ENCODE results near the gene ZNF277.

Gene ZNF277

GRCh38 chr7:112206238-112206990 lies at the start of gene ZNF277, which contains the start of gene DOCK4:
ZNF277 (plus strand) TSS chr7:112206695; CDS start chr7:112206717, 22 bp downstream.
DOCK4 (minus strand) TSS chr7:112206399; CDS start chr7:112206138, 261 bp downstream.
- no peak for TF ChIP-seq CTCF (conservative IDR thresholded peaks at IDR 0.05; ENCODE audit: low read length)
- DNase-seq (ENCODE audit: low read depth) = peak; percentile 98
- peak within 1 kb of the TSS; percentile 94 for H3K4me3 ChIP-seq (ENCODE audit: low read length)

- no peak overlapping the region for H3K4me3 ChIP-seq (ENCODE audit: low read length)
- DNase-seq (ENCODE audit: low read depth) = peak; percentile 70
- TF ChIP-seq CTCF (conservative IDR thresholded peaks at IDR 0.05; ENCODE audit: low read length) = no peak
These were observed 49.4 kb upstream of the ZNF277 start for GRCh38 chr7:112157072-112157471.

DNA sequence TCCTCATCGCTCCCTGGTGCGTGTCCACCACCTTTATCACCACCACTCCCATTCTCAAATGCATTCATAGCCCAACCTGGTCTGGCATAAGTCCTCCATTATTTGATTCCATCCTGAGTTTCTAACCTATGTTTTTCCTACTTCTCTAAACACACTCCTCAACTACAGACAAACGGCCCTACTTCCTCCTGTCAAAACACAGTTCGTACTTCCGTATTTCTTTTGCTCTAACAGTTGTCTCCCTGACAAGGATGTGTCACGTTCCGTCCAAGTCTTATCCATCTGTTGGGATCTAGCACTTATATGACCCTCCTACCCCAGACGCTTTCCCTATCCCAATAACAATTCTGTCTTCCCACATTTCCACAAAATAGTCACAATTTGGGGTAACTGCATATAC lies 47.1 kb upstream of the ZNF277 start:
- TF ChIP-seq CTCF (conservative IDR thresholded peaks at IDR 0.05; ENCODE audit: low read length) = no peak
- DNase-seq (ENCODE audit: low read depth) = no peak
- H3K4me3 ChIP-seq (ENCODE audit: low read length) = no peak overlapping the region

DNA sequence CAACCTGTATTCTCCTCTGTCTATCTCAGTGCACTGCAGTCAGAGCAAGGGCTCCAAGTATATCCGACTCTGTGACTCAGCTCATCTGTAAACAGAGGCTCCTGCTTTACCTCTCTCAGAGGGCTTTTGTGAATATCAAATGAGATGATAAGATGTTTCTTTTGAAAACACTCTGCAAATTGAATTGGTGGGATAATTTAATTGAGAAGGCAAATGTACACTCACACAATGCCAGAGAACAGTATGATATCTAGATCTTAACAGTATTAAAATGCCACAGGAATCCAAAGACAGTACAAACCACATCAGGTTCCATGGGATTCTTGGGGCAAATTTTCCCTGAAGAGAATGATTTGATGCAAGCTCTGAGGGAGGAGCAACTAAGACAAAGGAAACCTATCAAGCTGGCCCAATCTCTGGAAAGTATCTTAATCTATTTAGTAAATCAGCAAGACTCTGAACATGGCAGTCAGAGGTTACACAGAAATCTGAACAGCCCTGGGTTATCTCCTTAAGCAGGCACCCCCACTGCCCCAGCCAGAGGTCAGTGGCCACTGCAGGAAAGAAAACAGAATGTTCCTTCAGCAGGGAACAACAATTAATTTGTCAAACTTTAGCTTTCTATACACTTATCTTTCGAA lies 46.2 kb upstream of the ZNF277 start:
- TF ChIP-seq CTCF (conservative IDR thresholded peaks at IDR 0.05; ENCODE audit: low read length) = no peak
- H3K4me3 ChIP-seq (ENCODE audit: low read length) = no peak overlapping the region
- no peak for DNase-seq (ENCODE audit: low read depth)

DNA sequence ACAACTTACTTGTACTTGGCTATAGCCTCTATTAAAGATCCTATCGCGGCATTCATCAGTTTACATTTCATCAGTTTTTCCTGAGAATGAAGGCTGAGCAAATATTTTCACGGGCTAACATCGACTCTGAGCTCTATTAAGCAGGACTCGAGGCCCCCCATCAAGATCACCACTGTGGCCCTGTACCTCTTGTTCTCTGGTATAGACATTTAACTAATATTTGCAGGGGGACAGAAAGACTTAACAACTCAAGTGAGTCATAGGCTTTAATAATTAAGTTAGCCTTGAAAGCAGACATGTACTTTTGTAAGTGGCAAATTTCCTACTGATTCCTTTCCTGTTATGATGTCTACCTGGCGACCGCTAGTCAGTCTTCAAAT lies 45.7 kb upstream of the ZNF277 start:
- no peak for DNase-seq (ENCODE audit: low read depth)
- no peak for TF ChIP-seq CTCF (conservative IDR thresholded peaks at IDR 0.05; ENCODE audit: low read length)
- H3K4me3 ChIP-seq (ENCODE audit: low read length) = no peak overlapping the region

DNA sequence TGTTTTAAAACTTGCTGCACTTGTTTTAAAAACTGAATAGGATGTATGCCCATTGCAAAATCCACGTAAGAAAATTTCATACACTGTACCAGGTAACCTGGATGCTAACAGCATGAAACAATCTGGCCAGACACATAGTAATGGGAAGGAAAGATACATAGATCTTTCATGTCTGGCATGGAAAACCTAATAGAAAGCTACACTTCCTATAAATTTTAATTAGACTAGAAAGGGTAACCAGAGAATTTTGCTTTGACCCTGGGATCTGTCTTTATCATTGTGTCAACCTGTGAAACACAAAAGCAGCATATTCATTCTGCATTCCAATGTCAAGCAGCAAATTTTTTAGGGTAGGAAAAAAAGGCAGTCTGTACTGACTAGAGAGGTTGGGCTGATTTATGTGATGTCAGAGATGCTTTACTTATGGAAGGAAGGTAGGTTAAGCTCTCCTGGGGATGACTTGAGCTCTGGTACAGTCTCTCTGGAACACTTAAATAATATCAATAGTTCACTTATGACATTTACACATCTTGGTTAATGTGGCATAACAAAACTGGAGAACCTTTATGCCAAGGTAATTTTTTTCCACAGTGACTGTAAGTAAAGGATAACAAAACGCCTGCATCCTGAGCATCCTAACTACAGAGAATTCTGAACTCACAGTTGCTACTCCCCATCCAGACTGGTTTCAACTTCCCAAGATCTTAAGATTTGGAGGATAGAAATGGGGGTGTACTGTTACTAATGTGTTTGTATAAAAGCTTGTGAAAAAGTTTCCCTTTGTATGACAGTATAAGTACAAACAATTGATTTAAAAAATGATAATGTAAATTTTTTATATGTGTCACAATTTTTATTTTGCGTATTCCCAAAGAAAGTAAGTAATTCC lies 45.0 kb upstream of the ZNF277 start:
- no peak for DNase-seq (ENCODE audit: low read depth)
- no peak overlapping the region for H3K4me3 ChIP-seq (ENCODE audit: low read length)

More for the DNA sequence above, 45.0 kb upstream of the ZNF277 start:
- no peak for TF ChIP-seq CTCF (conservative IDR thresholded peaks at IDR 0.05; ENCODE audit: low read length)

All from AG10803 (cell line).